Right lung (tissue), 5 donors: ENCODE data around the gene CDCP2. TPM values are rescaled to one million over a fixed set of nuclear protein-coding genes. Genes with fewer than 3 reads are reported as not detected.
"Not testable (repeated sequence)": the region's sequence is repeated elsewhere in the genome, so short reads cannot be mapped to it uniquely, and the experiment has no call there.

ENCODE experiments used
- DNase-seq, 2 donors: peaks; one replicate each; pipeline ENCODE4 v3.0.0-alpha.2; 2013
- polyA plus RNA-seq, 5 donors: library from polyadenylated mRNA; unstranded; fragments of 120-200 nt; gene quantifications; one replicate each; pipeline versions ENCODE4 v1.2.1 to v1.2.3, GENCODE V29; 2013; ENCODE audit warnings: inconsistent platforms in 1 of 5, low replicate concordance in 1 of 5; ENCODE audit not compliant: insufficient read length in 5 of 5, insufficient read depth in 1 of 5

The CDCP2 gene
- polyA plus RNA-seq, 5 donors = 0.06 TPM; not detected in 4

DNA sequence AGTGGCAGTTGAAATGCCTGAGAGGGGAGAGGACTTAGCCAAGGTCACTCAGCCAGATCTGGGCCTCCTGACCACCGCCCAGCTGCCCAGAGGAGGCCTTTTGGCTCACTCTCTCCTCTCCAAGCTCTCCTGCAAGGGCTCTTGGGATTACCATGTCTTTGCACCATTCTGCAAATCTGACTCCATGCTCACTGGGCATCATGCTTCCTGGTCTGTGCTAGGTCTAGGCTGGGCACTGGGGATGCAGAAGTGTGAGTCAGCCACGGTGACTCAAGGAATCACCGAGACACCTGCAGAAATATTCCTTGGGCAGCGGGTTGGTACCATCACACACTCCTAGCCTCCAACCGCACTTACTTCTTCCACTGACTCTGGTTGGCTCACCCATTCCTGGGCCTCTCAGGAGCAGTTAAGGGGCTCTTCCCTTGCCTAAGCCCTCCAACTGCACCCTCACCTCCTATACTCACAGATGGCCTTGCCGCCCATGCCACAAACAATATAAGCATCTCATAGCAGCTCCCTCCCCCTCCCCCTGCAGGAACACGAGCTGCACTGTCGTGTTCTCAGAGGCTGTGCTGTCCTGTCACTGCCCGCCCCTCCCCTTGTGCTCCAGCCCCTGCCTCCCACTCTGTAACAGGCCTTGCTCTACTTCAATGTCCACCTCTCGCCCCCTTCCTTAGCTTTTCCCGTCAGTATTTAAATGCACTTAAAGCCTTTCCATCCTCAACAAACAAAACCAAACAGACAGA lies 34.8 kb downstream of the CDCP2 start:
- DNase-seq = no peak

DNA sequence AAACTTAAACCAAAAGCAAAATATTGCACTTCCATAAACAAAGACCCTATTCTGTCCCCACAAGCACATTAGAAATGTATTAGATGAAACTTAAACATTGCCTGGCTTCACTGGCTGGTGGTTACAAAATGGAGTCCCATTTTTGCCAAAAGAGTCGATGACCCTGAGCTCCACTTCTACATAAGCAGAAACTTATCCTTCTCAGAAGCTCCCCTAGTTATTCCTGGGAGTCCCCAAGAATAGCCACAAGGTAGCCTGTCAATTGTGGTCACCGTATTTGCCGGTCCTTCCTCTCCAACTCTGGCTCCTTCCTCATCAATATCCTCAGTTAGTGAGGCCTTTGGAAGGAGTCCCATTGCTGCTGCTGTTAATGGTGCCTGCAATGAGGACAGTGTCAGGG lies 37.3 kb downstream of the CDCP2 start:
- no peak for DNase-seq

DNA sequence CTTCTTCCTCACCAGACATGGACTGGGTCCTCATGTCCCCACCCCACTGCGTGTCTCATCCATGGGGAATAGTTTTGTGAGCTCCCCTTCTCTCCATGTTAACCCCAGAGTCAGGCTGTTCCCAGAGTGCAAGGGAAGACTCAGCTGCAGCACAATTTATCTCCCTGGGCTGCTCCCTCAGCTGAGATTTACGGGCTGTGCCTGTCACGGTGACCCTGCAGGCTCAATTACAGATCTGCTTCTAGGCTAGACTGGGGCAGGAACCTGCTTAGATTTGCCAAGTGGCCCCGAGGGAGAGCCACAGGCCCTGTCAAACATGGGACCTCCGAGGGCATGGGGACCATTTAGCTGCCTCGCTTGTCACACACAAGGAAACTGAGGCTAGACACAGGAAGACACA lies 37.8 kb downstream of the CDCP2 start:
- DNase-seq = no peak

DNA sequence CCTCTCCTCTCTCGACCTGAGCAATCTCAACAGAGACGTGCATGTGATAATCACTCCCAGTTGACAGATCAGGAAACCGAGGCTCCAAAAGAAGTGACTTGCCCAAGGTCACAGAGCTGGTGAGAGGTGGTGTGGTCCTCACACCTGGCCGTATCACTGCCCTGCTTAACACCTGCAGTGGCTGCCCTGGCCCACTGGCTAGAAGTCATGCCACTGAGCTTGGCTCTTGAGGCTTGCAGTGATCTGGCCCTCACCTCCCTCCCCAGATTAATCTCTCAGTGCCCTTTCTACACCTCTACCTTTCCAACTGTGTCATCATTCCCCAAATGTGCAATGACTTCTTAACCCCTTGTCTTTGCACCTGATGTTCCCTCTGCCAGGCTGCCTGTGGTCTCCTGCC lies 38.8 kb downstream of the CDCP2 start:
- no peak for DNase-seq

- DNase-seq = peak; percentile 43 to 52
Measured at GRCh38 chr1:54112705-54113368, 40.0 kb downstream of the CDCP2 start.

DNA sequence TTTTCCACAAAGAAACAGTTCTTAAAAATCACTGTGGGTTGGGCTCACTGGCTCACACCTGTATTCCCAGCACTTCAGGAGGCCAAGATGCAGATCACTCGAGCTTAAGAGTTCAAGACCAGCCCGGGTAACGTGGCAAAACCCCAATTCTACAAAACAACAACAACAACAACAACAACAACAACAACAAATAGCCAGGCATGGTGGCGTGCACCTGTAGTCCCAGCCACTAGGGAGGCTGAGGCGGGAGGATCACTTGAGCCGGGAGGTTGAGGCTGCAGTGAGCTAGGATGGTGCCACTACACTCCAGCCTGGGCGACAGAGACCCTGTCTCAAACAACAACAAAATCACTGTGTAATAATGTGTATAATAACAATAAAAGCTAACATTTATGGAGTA lies 40.8 kb downstream of the CDCP2 start:
- DNase-seq = no peak

DNA sequence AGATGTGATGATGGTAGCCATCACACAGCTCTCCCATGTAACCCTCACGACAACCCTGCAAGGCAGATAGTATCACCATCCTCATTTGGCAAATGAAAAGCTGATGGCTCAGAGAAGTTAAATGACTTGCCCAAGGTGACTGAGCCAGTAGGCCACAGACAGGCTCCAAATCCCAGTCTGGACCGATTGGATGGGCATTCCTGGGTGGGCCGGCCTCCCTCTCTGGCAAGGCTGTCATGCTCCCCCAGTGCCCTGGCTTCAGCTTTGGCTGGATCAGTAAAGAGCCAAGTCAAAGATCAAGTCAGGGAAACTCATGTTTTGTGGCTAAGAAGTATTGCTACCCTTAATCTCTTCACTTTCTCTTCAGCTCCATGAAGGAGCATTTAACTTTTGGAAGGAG lies 41.2 kb downstream of the CDCP2 start:
- DNase-seq = no peak

- DNase-seq = no peak
Measured at GRCh38 chr1:54110996-54111395, 41.8 kb downstream of the CDCP2 start.

- no peak for DNase-seq
Measured at GRCh38 chr1:54109129-54110090, 43.4 kb downstream of the CDCP2 start.

DNA sequence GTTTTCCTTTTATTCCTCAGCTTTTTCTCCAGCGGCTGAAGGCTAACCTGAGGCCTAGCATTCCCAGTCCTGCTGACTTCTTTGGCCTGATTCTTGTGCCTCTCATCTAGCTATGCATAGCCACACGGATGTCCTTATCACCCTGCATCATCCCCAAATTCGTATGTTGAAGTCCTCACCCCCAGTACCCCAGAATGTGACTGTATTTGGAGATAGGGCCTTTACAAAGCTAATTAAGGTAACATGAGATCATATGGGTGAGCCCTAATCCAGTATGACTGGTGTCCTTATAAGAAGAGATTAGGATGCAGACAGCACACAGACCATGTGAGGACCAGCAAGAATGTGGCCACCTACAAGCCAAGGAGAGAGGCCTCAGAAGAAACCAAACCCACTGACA lies 44.6 kb downstream of the CDCP2 start:
- DNase-seq = no peak

- DNase-seq = no peak
Measured at GRCh38 chr1:54107131-54107530, 45.7 kb downstream of the CDCP2 start.

DNA sequence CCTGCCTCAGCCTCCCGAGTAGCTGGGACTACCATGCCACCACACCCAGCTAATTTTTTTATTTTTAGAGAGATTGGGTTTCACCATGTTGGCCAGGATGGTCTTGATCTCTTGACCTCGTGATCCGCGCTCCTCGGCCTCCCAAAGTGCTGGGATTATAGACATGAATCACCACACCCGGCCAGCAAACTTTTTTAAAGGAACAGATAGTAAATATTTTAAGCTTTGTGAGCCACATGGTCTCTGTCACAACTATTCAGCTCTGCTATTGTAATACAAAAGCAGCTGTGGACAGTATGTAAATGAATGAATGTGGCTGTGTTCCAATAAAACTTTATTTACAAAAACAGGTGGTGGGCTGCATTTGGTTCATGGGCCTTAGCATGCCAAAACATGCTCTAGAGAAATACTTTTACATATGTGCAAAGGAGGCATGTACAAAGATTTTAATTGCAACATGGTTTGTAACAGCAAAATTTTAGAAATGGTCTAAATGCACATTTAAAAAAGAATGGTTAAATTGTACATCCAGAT lies 47.0 kb downstream of the CDCP2 start:
- DNase-seq = no peak

DNA sequence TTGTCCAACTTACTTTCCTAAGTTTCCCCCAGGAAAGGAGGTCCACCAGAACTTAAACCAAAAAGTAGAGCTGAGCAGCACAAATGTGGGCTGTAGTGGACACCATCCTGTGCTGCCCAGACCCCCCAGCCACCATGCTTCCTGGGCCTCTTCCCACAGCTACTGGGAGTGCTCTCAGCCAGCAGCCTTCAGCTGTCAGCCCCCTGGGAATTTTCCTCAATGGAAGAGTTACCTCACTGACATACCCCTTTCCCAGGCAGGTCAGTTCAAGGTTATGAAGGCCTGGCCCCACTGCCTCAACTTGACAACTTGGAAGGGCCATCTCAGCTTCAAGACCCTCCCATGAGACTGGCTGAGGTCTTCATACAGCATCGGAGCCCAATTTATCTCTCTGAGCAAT lies 47.7 kb downstream of the CDCP2 start:
- no peak for DNase-seq

DNA sequence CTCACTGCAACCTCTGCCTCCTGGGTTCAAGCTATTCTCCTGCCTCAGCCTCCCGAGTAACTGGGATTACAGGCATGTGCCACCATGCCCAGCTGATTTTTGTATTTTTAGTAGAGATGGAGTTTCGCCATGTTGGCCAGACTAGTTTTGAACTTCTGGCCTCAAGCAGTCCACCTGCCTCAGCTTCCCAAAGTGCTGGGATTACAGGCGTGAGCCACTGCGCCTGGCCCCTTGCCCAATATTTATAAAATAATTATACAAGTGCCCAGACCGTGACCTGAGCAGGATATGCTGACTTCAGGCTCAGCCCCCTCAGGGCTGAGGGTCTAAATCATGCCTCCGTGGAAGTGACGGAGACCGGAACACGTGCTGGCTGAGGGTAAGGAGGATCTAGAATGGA lies 48.2 kb downstream of the CDCP2 start:
- not testable (repeated sequence) for DNase-seq

DNA sequence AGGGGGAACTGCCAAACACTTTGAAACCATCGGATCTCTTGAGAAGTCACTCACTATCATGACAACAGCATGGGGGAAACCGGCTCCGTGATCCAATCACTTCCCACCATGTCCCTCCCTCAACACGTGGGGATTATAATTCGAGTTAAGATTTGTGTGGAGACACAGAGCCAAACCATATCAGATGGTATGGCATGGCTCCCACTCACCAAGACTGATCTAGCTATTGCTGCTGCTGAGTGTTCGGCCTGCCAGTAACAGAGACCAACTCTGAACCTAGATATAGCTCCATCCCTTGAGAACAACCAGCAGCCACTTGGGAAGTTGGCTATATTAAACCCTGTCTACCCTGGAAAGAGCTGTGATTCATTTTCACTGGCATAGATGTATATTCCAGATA lies 49.4 kb downstream of the CDCP2 start:
- DNase-seq = no peak

GRCh38 chr1:54100500-54100899 lies 52.3 kb downstream of the CDCP2 start:
- no peak for DNase-seq

GRCh38 chr1:54099061-54099610 lies 53.7 kb downstream of the CDCP2 start:
- DNase-seq = no peak

GRCh38 chr1:54096877-54097240 lies 55.9 kb downstream of the CDCP2 start:
- no peak for DNase-seq

- DNase-seq = no peak
Measured at GRCh38 chr1:54096227-54096876, 56.4 kb downstream of the CDCP2 start.

DNA sequence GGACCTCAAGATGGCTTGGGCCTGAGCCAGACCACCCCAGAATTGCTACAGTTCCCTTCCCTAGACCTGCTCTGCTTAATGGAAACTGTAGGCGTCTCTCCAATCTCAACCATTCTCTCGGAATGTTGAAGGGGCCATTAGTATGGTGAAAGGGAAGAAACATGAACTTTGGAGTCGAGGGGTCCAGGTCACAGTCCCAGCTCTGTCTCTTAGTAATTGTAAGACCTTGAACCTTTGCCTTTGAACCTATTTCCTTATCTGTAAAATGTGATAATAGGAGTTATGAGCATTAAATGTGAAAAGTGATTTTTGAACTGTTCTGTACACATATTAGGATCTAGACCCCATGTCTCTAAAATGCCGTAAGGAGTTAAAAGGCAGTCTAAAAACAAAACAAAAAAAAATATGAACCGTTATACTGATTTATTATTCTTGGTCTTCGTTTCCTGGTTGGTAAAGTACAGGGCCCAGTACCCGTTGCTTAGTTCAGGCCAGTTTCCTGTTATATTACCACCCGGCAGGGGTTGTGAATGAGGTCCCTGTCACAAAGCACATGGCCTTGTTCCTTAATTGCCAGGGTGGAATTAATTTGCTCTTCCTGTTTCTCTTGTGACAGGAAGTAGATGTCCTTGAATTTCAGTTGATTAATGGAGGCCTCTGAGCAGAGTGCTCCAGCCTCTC lies 57.1 kb downstream of the CDCP2 start:
- DNase-seq = no peak

- not testable (repeated sequence) for DNase-seq
Measured at GRCh38 chr1:54094730-54095105, 58.1 kb downstream of the CDCP2 start.
